Type B pancreatic cell (in vitro differentiated cells): Measurements from ENCODE around the gene CENPM. TPM values are rescaled to one million over a fixed set of nuclear protein-coding genes. Genes with fewer than 3 reads are reported as not detected.

ENCODE experiments used
- DNase-seq: peaks from one replicate; pipeline ENCODE4 v3.0.0; 2021; ENCODE audit warnings: mixed read lengths; ENCODE audit not compliant: unreplicated experiment; ENCODE audit errors: extremely low spot score
- H3K27ac Mint-ChIP-seq: 2 replicates; pipeline ENCODE4 v1.8.0; 2021; ENCODE audit warnings: mild to moderate bottlenecking, mixed read lengths
- H3K27me3 Mint-ChIP-seq: 2 replicates; pipeline ENCODE4 v1.8.0; 2021; ENCODE audit warnings: mixed read lengths
- H3K36me3 Mint-ChIP-seq: 2 replicates; pipeline ENCODE4 v1.8.0; 2021; ENCODE audit warnings: mixed read lengths
- H3K4me1 Mint-ChIP-seq: one replicate; pipeline ENCODE4 v1.8.0; 2021; ENCODE audit warnings: mixed read lengths; ENCODE audit not compliant: unreplicated experiment
- H3K4me3 Mint-ChIP-seq: 2 replicates; pipeline ENCODE4 v1.8.0; 2021; ENCODE audit warnings: mild to moderate bottlenecking, mixed read lengths
- H3K9me3 Mint-ChIP-seq: 2 replicates; pipeline ENCODE4 v1.8.0; 2021; ENCODE audit warnings: mixed read lengths
- total RNA-seq: library from RNA; stranded (reverse); gene quantifications from 2 replicates; pipeline ENCODE4 v1.2.1, GENCODE V29; 2021; ENCODE audit warnings: low replicate concordance
- TF ChIP-seq, protein P1 (sequence below): fragments of 200-600 bp; sonication (generic); conservative IDR thresholded peaks from 2 replicates; pipeline ENCODE4 v1.5.0; 2021; ENCODE audit warnings: antibody characterized with exemption, mild to moderate bottlenecking

The CENPM gene
- total RNA-seq, 1 donor from 2014 or later, result 29.4 TPM

DNA sequence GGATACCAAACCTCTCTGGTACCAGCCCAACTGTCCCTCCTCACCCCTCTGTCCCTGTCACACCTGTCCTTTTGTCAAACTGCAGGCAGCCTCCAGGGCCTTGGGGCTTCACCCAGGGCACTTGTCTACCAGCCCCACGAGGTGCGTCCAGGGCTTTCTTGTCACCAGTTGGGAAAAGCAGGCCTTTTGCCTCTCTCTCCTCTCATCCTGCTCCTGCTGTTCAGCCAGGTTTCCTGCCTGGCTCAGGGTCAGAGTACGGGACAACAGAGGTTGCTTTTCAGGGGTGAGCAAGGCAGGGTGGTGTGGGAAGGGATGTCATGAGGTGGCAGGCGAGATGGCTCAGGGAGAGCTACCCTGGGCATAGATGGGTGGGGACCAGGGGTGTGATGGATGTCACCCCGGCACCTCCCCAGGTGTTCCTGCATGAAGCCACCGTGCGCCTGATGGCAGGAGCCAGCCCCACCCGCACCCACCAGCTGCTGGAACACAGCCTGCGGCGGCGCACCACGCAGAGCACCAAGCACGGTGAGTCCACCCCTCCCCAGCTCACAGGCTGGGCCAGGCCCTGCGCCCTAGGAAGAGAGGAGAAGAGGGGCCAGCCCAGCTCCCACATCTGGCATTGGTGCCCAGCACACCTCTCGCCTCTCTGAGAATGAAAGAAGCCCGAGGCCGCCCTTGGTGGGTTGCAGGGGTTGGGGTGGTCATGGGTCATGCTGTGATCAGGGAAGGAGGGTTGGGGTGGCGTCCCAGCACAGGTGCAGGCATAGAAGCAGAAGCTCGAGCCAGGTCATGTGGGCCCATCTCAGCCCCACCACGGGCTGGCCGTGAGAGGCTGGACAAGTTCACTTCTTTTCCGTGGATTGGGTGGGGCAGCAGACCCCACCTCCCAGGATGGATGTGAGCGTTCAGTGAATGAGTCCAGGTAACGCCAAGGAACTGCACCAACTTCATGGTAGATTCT is 42.2 kb downstream of the CENPM start:
- no peaks in the 10 kb centered on the region for H3K4me1 Mint-ChIP-seq
- DNase-seq, result no peak
- no peak overlapping the region for H3K4me3 Mint-ChIP-seq
- H3K9me3 Mint-ChIP-seq, result no peaks in the 10 kb centered on the region
- H3K27me3 Mint-ChIP-seq, result peaks cover 9% of the 10 kb centered on the region
- H3K27ac Mint-ChIP-seq, result no peak overlapping the region
- TF ChIP-seq, protein P1, sequence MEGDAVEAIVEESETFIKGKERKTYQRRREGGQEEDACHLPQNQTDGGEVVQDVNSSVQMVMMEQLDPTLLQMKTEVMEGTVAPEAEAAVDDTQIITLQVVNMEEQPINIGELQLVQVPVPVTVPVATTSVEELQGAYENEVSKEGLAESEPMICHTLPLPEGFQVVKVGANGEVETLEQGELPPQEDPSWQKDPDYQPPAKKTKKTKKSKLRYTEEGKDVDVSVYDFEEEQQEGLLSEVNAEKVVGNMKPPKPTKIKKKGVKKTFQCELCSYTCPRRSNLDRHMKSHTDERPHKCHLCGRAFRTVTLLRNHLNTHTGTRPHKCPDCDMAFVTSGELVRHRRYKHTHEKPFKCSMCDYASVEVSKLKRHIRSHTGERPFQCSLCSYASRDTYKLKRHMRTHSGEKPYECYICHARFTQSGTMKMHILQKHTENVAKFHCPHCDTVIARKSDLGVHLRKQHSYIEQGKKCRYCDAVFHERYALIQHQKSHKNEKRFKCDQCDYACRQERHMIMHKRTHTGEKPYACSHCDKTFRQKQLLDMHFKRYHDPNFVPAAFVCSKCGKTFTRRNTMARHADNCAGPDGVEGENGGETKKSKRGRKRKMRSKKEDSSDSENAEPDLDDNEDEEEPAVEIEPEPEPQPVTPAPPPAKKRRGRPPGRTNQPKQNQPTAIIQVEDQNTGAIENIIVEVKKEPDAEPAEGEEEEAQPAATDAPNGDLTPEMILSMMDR, result no peak
- peaks cover 5% of the 10 kb centered on the region for H3K36me3 Mint-ChIP-seq

DNA sequence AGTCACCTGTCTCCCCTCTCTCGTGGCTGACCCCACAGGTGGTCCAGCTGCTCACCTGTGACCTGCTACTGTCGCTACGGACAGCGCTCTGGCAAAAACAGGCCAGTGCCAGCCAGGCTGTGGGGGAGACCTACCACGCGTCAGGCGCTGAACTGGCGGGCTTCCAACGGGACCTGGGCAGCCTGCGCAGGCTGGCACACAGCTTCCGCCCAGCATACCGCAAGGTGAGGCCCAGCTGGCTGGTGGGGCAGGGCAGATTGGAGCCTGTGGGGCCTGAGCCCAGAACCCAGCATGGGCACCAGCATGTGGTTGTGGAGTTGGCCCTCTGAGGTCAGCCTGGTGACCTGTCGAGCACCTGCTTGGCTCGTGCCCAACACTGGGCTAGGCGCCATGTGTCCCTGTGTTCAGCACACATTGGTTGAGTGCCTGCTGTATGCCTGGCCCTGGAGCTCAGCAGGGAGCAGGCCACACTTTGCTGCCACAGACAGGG is 44.0 kb downstream of the CENPM start:
- DNase-seq, result no peak
- Mint-ChIP-seq H3K9me3 (no peaks in the 10 kb centered on the region), H3K36me3 (peaks cover 5% of the 10 kb centered on the region), H3K4me3 (no peak overlapping the region), H3K27me3 (no peaks in the 10 kb centered on the region), H3K27ac (no peak overlapping the region), H3K4me1 (no peaks in the 10 kb centered on the region)
- TF ChIP-seq, protein P1, result no peak

DNA sequence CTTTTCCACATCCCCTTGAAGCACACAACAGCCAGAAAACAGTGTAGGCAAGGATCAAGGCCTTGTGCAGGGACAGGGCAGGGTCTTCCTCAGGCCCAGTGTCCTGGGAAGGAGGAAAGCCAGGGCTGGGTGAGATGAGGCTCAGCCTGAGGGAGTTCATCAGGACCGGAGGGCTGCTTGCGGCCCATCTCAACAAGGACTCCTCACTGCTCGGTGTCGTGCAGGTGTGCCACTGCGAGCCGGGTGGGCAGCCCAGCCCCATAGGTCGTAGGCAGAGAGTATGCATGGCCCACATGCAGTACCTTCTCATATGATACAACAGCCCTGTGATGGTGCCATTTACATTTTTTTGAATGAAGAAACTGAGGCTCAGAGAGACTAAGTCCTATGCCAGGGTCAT is 44.9 kb downstream of the CENPM start:
- TF ChIP-seq, protein P1, result no peak
- no peaks in the 10 kb centered on the region for H3K4me1 Mint-ChIP-seq
- no peak for DNase-seq
- no peak overlapping the region for H3K27ac Mint-ChIP-seq
- H3K36me3 Mint-ChIP-seq, result peaks cover 5% of the 10 kb centered on the region
- H3K27me3 Mint-ChIP-seq, result no peaks in the 10 kb centered on the region
- no peaks in the 10 kb centered on the region for H3K9me3 Mint-ChIP-seq
- H3K4me3 Mint-ChIP-seq, result no peak overlapping the region

DNA sequence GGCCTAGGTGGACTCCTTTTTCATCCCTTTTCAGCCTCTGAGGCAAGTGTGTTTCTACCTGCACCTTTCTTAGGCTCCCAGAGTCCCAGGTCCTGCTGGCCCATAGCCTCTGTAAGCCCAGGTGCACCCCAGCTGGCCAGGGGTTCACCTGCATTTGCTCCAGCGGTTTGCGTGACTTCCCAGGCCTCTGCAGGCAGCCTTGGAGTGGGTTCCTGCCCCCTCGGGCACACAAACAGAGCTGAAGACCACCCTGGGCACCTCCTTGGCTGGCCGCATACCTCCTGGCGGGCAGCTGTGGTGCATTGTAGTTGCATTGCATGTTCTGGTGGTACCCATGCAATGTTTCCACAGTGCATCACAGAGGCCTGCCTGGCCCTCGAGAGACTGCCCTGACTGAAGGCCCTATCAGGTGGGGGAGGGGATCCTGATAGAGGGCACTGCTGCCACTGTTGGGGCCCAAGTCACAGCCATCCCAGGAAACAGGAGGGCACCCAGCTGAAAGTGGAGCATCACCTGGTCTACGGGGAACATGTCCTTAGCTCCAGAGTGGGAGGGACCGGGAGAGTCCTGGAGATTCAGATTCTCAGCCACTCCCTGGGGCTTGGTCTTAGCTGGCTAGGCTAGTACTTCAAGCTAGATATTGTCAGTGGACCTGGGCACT is 46.2 kb downstream of the CENPM start:
- Mint-ChIP-seq H3K27me3 (no peaks in the 10 kb centered on the region), H3K4me1 (no peaks in the 10 kb centered on the region), H3K36me3 (peaks cover 3% of the 10 kb centered on the region), H3K4me3 (no peak overlapping the region), H3K9me3 (no peaks in the 10 kb centered on the region), H3K27ac (no peak overlapping the region)
- TF ChIP-seq, protein P1, result no peak
- DNase-seq, result no peak

DNA sequence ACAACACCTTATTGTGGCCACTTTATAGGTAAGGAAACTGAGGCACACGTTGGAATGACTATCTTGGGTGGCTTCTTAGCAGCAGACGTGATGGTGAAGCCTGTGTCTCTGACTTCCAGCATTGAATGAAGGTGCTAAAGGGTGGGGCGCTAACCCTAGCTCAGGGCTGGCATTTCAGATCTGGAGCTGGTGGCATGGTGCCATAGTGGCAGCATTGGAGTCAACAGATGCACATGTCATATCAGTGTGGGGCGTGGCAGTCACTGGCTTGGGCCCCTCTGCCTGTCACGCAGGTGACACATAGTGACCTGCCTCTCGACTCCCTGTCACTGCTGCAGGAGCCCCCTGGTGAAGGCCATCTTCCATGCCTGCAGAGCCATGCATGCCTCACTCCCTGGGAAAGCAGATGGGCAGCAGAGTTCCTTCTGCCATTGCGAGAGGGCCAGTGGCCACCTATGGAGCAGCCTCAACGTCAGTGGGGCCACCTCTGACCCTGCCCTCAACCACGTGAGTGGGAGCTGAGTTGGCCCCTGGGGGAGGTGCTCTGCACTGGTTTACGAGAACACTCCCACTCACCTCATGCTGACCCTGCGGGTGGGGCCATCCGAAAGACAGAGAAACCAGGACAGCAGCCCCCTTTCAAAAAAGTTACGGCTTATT is 46.8 kb downstream of the CENPM start:
- H3K36me3 Mint-ChIP-seq, result no peaks in the 10 kb centered on the region

More for the DNA sequence above, 46.8 kb downstream of the CENPM start:
- no peak for DNase-seq
- TF ChIP-seq, protein P1, result no peak
- no peak overlapping the region for H3K4me3 Mint-ChIP-seq
- H3K9me3 Mint-ChIP-seq, result no peaks in the 10 kb centered on the region
- H3K4me1 Mint-ChIP-seq, result no peaks in the 10 kb centered on the region
- H3K27me3 Mint-ChIP-seq, result no peaks in the 10 kb centered on the region
- H3K27ac Mint-ChIP-seq, result no peak overlapping the region
